Measurements from ENCODE around the gene UPF1.

DNA sequence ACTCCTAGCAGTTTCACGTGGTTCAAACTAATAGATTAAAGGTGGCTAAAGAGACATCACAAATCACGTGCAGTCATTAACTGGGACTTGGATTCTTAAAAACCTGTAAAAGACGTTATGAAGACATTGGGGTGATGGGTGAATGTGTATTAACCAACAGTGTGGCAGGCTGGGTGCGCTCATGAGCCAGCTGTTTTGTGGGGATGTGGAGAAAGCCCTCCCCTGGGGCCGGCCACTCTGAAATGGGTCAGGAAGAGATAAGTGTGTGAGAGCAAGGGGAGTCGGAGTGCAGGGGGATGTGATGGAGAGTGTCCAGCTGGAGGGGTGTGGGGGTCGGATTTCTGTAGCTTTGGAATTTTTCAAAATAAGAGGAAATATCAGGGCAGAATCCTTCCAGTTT, 10.4 kb downstream of the UPF1 start:
- TF ChIP-seq, protein P1, sequence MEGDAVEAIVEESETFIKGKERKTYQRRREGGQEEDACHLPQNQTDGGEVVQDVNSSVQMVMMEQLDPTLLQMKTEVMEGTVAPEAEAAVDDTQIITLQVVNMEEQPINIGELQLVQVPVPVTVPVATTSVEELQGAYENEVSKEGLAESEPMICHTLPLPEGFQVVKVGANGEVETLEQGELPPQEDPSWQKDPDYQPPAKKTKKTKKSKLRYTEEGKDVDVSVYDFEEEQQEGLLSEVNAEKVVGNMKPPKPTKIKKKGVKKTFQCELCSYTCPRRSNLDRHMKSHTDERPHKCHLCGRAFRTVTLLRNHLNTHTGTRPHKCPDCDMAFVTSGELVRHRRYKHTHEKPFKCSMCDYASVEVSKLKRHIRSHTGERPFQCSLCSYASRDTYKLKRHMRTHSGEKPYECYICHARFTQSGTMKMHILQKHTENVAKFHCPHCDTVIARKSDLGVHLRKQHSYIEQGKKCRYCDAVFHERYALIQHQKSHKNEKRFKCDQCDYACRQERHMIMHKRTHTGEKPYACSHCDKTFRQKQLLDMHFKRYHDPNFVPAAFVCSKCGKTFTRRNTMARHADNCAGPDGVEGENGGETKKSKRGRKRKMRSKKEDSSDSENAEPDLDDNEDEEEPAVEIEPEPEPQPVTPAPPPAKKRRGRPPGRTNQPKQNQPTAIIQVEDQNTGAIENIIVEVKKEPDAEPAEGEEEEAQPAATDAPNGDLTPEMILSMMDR (IDR thresholded peaks at IDR 0.05) = no peak
- TF ChIP-seq, protein P2, sequence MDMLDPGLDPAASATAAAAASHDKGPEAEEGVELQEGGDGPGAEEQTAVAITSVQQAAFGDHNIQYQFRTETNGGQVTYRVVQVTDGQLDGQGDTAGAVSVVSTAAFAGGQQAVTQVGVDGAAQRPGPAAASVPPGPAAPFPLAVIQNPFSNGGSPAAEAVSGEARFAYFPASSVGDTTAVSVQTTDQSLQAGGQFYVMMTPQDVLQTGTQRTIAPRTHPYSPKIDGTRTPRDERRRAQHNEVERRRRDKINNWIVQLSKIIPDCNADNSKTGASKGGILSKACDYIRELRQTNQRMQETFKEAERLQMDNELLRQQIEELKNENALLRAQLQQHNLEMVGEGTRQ (IDR thresholded peaks at IDR 0.05) = no peak
- TF ChIP-seq POLR2AphosphoS2 (conservative IDR thresholded peaks at IDR 0.05; ENCODE audit: low read length) = no peak
- no peak for TF ChIP-seq RNF2 (IDR thresholded peaks at IDR 0.05; ENCODE audit: borderline replicate concordance, low read depth)
- no peak for TF ChIP-seq NPAS2 (CRISPR knock-in tag; IDR thresholded peaks at IDR 0.05; ENCODE audit: borderline replicate concordance)
- TF ChIP-seq, protein P3, sequence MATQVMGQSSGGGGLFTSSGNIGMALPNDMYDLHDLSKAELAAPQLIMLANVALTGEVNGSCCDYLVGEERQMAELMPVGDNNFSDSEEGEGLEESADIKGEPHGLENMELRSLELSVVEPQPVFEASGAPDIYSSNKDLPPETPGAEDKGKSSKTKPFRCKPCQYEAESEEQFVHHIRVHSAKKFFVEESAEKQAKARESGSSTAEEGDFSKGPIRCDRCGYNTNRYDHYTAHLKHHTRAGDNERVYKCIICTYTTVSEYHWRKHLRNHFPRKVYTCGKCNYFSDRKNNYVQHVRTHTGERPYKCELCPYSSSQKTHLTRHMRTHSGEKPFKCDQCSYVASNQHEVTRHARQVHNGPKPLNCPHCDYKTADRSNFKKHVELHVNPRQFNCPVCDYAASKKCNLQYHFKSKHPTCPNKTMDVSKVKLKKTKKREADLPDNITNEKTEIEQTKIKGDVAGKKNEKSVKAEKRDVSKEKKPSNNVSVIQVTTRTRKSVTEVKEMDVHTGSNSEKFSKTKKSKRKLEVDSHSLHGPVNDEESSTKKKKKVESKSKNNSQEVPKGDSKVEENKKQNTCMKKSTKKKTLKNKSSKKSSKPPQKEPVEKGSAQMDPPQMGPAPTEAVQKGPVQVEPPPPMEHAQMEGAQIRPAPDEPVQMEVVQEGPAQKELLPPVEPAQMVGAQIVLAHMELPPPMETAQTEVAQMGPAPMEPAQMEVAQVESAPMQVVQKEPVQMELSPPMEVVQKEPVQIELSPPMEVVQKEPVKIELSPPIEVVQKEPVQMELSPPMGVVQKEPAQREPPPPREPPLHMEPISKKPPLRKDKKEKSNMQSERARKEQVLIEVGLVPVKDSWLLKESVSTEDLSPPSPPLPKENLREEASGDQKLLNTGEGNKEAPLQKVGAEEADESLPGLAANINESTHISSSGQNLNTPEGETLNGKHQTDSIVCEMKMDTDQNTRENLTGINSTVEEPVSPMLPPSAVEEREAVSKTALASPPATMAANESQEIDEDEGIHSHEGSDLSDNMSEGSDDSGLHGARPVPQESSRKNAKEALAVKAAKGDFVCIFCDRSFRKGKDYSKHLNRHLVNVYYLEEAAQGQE (IDR thresholded peaks at IDR 0.05) = no peak
- TF ChIP-seq HDAC2 (IDR thresholded peaks at IDR 0.05) = no peak
- no peak for TF ChIP-seq NR3C1 (IDR thresholded peaks at IDR 0.05)
- TF ChIP-seq, protein P4, sequence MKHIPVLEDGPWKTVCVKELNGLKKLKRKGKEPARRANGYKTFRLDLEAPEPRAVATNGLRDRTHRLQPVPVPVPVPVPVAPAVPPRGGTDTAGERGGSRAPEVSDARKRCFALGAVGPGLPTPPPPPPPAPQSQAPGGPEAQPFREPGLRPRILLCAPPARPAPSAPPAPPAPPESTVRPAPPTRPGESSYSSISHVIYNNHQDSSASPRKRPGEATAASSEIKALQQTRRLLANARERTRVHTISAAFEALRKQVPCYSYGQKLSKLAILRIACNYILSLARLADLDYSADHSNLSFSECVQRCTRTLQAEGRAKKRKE (CRISPR knock-in tag; IDR thresholded peaks at IDR 0.05; ENCODE audit: low read depth) = no peak
- no peak for TF ChIP-seq POLR2A (IDR thresholded peaks at IDR 0.05; ENCODE audit: low read length)

Measured in A549 (cell line).